OCI-LY7 (cell line): ENCODE data around the gene EWSR1. TPM values are rescaled to one million over a fixed set of nuclear protein-coding genes. Genes with fewer than 3 reads are reported as not detected.

Source experiments
- BruUV-seq: library from RNA; stranded (reverse); fragments of 400-500 nt; replicated peaks from 2 replicates; lab custom pipeline; 2021; lab: Mats Ljungman, UMichigan
- CTCF ChIA-PET: fragments of 300-600 bp; sonication (Branson Sonifier 250); formaldehyde crosslinking; loops from one replicate; lab custom pipeline; 2022; ENCODE audit warnings: antibody characterized with exemption; ENCODE audit not compliant: unreplicated experiment; lab: Charles Lee
- POLR2A ChIA-PET: fragments of 300-600 bp; sonication (Branson Sonifier 250); formaldehyde crosslinking; loops from one replicate; lab custom pipeline; 2022; ENCODE audit warnings: antibody characterized with exemption; lab: Charles Lee
- DNase-seq: peaks from one replicate; pipeline ENCODE4 v3.0.0-alpha.2; 2015; ENCODE audit warnings: low spot score
- H2AFZ ChIP-seq: fragments of 200-600 bp; sonication (generic), shearing (Covaris generic); 2 replicates; pipeline ENCODE4 v1.6.1; 2014; ENCODE audit warnings: mild to moderate bottlenecking, antibody characterized with exemption, low read length, moderate library complexity
- H3K27ac ChIP-seq: fragments of 200-600 bp; sonication (generic); 2 replicates; pipeline ENCODE4 v1.5.1; 2014; ENCODE audit warnings: mixed run types, low read depth, mild to moderate bottlenecking, moderate library complexity, low read length, inconsistent platforms; ENCODE audit not compliant: poor library complexity, severe bottlenecking
- H3K36me3 ChIP-seq: fragments of 200-600 bp; sonication (generic); 2 replicates; pipeline ENCODE4 v1.6.1; 2014; ENCODE audit warnings: mild to moderate bottlenecking, antibody characterized with exemption, low read length, moderate library complexity, mixed read lengths; ENCODE audit not compliant: insufficient read depth
- H3K4me1 ChIP-seq: fragments of 200-600 bp; sonication (generic); 2 replicates; pipeline ENCODE4 v1.5.1; 2014; ENCODE audit warnings: mild to moderate bottlenecking, low read length; ENCODE audit not compliant: insufficient read depth, poor library complexity, severe bottlenecking
- H3K4me2 ChIP-seq: fragments of 200-600 bp; sonication (generic); 2 replicates; pipeline ENCODE4 v1.6.1; 2014; ENCODE audit warnings: mild to moderate bottlenecking, low read length
- H3K4me3 ChIP-seq: fragments of 200-600 bp; sonication (generic); 2 replicates; pipeline ENCODE4 v1.5.1; 2014; ENCODE audit warnings: mild to moderate bottlenecking, low read depth, low read length; ENCODE audit not compliant: poor library complexity, severe bottlenecking
- H3K79me2 ChIP-seq: fragments of 200-600 bp; sonication (generic); 2 replicates; pipeline ENCODE4 v1.6.1; 2016; ENCODE audit warnings: low read depth, mild to moderate bottlenecking, low read length, moderate library complexity, mixed read lengths; ENCODE audit not compliant: insufficient read depth
- H3K9me2 ChIP-seq: fragments of 200-600 bp; sonication (generic); 2 replicates; pipeline ENCODE4 v1.6.1; 2016; ENCODE audit warnings: mild to moderate bottlenecking, low read length, mixed read lengths; ENCODE audit not compliant: insufficient read depth
- H3K9me3 ChIP-seq: fragments of 200-600 bp; sonication (generic); 2 replicates; pipeline ENCODE4 v1.6.1; 2014; ENCODE audit warnings: mild to moderate bottlenecking, mixed run types, low read length, mixed read lengths
- H4K20me1 ChIP-seq: fragments of 200-600 bp; sonication (generic); 2 replicates; pipeline ENCODE4 v1.6.1; 2014; ENCODE audit warnings: mild to moderate bottlenecking, antibody characterized with exemption, low read length, moderate library complexity, mixed read lengths; ENCODE audit not compliant: insufficient read depth
- EZH2phosphoT487 ChIP-seq: fragments of 200-600 bp; sonication (generic); IDR thresholded peaks from 2 replicates; pipeline ENCODE4 v1.6.1; 2018; ENCODE audit warnings: low read depth, borderline replicate concordance, mild to moderate bottlenecking, mixed run types, antibody characterized with exemption, low read length, moderate library complexity, mixed read lengths
- intact Hi-C: fragments of 100-400 bp; cut with micrococcal nuclease; formaldehyde crosslinking; loops from one replicate; pipeline ENCODE4 v1.10.0; 2022; ENCODE audit not compliant: unreplicated experiment
- total RNA-seq, 2 experiments: library from RNA; depleted of rRNA in 1 of 2; stranded (reverse); fragments of >200 nt in 1 of 2; shearing (Covaris generic) in 1 of 2; gene quantifications; 2 replicates each; pipeline ENCODE4 v1.2.3, GENCODE V29; 2014 to 2022
- TF ChIP-seq, protein P1 (sequence below): fragments of 200-600 bp; sonication (generic); conservative IDR thresholded peaks from 2 replicates; pipeline ENCODE4 v1.5.1; 2014; ENCODE audit warnings: mild to moderate bottlenecking, antibody characterized with exemption, low read length, moderate library complexity, mixed read lengths

EWSR1 gene
- total RNA-seq, 2 experiments from 2014 or later, result 270 to 333 TPM

DNA sequence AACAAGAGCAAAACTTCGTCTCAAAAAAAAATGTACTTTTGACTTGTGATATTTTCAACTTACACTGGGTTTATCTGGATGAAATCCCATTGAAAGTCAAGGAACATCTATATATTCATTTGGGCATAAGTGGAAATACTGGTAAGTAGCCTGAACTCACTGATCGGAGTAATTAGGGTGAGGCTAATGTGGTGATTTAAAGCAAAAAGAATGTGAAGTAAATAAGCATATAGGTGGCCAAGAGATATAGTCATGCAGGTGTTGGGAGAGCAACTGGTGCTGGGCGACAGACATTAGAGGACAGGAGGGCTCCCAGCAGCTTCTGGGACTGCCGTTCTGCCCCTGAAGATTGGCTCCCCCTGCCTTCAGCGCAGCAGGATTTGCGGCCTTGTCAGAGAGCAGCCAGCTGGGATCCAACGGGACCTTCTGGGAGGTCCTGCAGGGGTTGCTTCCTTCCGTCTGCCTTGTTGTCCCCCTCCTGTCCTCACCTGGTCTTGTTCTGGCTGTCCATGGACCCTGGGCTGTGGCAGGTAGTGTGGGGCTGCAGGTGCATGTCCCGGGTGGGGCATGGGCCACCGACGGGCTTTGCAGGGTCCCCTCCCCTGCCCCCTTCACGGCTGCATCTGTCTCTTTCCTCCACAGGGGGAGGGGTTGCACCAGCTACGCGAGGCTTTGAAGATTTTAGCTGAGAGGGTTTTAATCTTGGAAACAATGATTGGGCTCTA is 14.3 kb upstream of the EWSR1 start:
- ChIA-PET CTCF (no interaction called here), POLR2A (no interaction called here)
- intact Hi-C loops, result no loop called here
- Histone ChIP-seq H3K9me3 (no peaks in the 10 kb centered on the region), H3K36me3 (no peaks in the 10 kb centered on the region), H3K4me1 (no peaks in the 10 kb centered on the region), H3K9me2 (no peaks in the 10 kb centered on the region), H2AFZ (no peak overlapping the region), H3K4me2 (no peak overlapping the region), H3K4me3 (no peak overlapping the region), H3K27ac (no peak overlapping the region), H3K79me2 (no peaks in the 10 kb centered on the region), H4K20me1 (no peaks in the 10 kb centered on the region)
- no peak for DNase-seq
- no TSS peak for BruUV-seq
- TF ChIP-seq, protein P1, sequence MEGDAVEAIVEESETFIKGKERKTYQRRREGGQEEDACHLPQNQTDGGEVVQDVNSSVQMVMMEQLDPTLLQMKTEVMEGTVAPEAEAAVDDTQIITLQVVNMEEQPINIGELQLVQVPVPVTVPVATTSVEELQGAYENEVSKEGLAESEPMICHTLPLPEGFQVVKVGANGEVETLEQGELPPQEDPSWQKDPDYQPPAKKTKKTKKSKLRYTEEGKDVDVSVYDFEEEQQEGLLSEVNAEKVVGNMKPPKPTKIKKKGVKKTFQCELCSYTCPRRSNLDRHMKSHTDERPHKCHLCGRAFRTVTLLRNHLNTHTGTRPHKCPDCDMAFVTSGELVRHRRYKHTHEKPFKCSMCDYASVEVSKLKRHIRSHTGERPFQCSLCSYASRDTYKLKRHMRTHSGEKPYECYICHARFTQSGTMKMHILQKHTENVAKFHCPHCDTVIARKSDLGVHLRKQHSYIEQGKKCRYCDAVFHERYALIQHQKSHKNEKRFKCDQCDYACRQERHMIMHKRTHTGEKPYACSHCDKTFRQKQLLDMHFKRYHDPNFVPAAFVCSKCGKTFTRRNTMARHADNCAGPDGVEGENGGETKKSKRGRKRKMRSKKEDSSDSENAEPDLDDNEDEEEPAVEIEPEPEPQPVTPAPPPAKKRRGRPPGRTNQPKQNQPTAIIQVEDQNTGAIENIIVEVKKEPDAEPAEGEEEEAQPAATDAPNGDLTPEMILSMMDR, result no peak
- TF ChIP-seq EZH2phosphoT487, result no peak

DNA sequence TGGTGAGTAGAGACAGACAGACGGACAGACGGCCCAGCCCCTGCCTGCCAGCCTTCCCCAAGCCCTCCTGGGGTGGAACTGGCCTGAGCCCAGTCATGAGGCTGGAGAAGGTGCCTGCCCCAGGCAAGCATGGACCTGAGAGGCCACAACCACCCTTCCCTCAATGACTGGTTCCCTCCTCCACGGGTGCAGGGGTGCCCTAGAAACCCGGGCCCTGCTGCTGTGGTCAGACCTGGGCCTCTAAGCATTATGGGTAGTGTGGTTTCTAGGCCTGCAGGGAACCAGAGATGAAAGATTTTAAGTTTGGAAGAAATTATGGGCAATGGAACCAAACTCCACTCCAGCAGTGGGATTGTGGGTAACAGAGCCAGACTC is 13.8 kb upstream of the EWSR1 start:
- no peak overlapping the region for H3K4me2 ChIP-seq
- POLR2A ChIA-PET, result no interaction called here
- intact Hi-C loops, result no loop called here
- H3K4me3 ChIP-seq, result no peak overlapping the region
- no peak for DNase-seq
- H3K79me2 ChIP-seq, result no peaks in the 10 kb centered on the region
- H3K4me1 ChIP-seq, result no peaks in the 10 kb centered on the region
- H2AFZ ChIP-seq, result no peak overlapping the region
- H3K9me3 ChIP-seq, result no peaks in the 10 kb centered on the region
- H3K9me2 ChIP-seq, result no peaks in the 10 kb centered on the region
- H3K36me3 ChIP-seq, result no peaks in the 10 kb centered on the region
- no TSS peak for BruUV-seq
- H3K27ac ChIP-seq, result no peak overlapping the region
- CTCF ChIA-PET, result no interaction called here
- TF ChIP-seq EZH2phosphoT487, result no peak
- TF ChIP-seq, protein P1, result no peak
- no peaks in the 10 kb centered on the region for H4K20me1 ChIP-seq

DNA sequence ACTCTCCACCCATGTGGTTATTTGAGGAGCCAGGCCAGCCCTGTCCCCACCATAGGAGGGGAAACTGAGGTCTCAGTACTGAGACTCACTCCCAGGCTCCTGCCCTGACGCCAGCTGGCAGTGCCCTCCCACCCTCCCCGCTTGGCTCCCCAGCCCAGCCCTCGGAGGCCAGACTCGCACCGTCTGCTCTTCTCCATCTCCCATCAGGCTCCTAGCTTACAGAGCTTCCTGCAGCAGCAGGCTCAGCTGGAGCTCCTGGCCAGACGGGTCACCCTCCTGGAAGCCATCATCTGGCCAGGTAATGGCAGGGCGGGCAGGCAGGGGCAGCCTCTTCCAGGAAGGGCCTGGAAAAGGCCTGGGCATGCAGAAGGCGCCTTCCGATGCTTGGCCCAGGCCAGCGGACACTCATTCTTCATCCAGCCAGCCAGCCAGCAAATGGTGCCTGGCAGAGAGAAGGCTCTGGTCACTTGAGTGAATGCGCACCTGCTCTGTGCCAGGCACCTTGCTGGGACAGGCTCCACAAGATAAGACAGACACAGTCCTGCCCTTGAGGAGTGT is 12.9 kb upstream of the EWSR1 start:
- CTCF ChIA-PET, result no interaction called here
- BruUV-seq, result no TSS peak
- Histone ChIP-seq H3K27ac (no peak overlapping the region), H3K36me3 (no peaks in the 10 kb centered on the region), H3K4me3 (no peak overlapping the region), H3K9me2 (no peaks in the 10 kb centered on the region), H3K4me1 (no peaks in the 10 kb centered on the region), H3K4me2 (no peak overlapping the region), H3K9me3 (no peaks in the 10 kb centered on the region), H2AFZ (no peak overlapping the region), H4K20me1 (no peaks in the 10 kb centered on the region), H3K79me2 (no peaks in the 10 kb centered on the region)
- intact Hi-C loops, result no loop called here
- DNase-seq, result no peak
- POLR2A ChIA-PET, result no interaction called here
- no peak for TF ChIP-seq EZH2phosphoT487
- TF ChIP-seq, protein P1, result no peak
